SK-N-SH treated with all-trans-retinoic acid at 6 μM for 48 hours (cell line): ENCODE measurements around the gene SEPTIN3.

Source experiments
- CSRNP3 ChIP-seq: fragments of 250-450 bp; sonication (Bioruptor Pico); IDR thresholded peaks from 2 replicates; pipeline ENCODE4 v1.5.1; 2021; ENCODE audit warnings: mild to moderate bottlenecking, moderate library complexity
- ISL1 ChIP-seq: fragments of 250-450 bp; sonication (Bioruptor Pico); IDR thresholded peaks from 2 replicates; pipeline ENCODE4 v2.1.2; 2022; ENCODE audit warnings: mild to moderate bottlenecking, moderate library complexity
- TF ChIP-seq, protein P1 (sequence below): fragments of 250-450 bp; sonication (Bioruptor Pico); IDR thresholded peaks from 2 replicates; pipeline ENCODE4 v1.5.1; 2020; ENCODE audit warnings: low read depth, mild to moderate bottlenecking, moderate library complexity

GRCh38 chr22:42001706-42002105 is 32.5 kb downstream of the SEPTIN3 start:
- no peak for TF ChIP-seq ISL1 (CRISPR knock-in tag)
- no peak for TF ChIP-seq CSRNP3
- TF ChIP-seq, protein P1, sequence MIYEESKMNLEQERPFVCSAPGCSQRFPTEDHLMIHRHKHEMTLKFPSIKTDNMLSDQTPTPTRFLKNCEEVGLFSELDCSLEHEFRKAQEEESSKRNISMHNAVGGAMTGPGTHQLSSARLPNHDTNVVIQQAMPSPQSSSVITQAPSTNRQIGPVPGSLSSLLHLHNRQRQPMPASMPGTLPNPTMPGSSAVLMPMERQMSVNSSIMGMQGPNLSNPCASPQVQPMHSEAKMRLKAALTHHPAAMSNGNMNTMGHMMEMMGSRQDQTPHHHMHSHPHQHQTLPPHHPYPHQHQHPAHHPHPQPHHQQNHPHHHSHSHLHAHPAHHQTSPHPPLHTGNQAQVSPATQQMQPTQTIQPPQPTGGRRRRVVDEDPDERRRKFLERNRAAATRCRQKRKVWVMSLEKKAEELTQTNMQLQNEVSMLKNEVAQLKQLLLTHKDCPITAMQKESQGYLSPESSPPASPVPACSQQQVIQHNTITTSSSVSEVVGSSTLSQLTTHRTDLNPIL (CRISPR knock-in tag): no peak
